Measurements from ENCODE around the gene TRIM37. TPM values are rescaled to one million over a fixed set of nuclear protein-coding genes. Genes with fewer than 3 reads are reported as not detected.

TRIM37 gene
- total RNA-seq, 1 experiment from 2014 or later, result 62.3 TPM

- TF ChIP-seq ATF6 (CRISPR knock-in tag; IDR thresholded peaks at IDR 0.05), result no peak
- TF ChIP-seq AR (CRISPR knock-in tag; IDR thresholded peaks at IDR 0.05), result no peak
- TF ChIP-seq NFATC4 (CRISPR knock-in tag; IDR thresholded peaks at IDR 0.05), result no peak
- TF ChIP-seq ZNF263 (CRISPR knock-in tag; IDR thresholded peaks at IDR 0.05; ENCODE audit: low read depth), result no peak
Observed at GRCh38 chr17:59111539-59111938, 4.9 kb upstream of the TRIM37 start (continued).

- CTCF ChIA-PET, result no interaction called here
- TF ChIP-seq USF2 (CRISPR knock-in tag; IDR thresholded peaks at IDR 0.05) (no peak), AFF4 (CRISPR knock-in tag; IDR thresholded peaks at IDR 0.05; ENCODE audit: borderline replicate concordance) (no peak), MYBL2 (CRISPR knock-in tag; IDR thresholded peaks at IDR 0.05) (no peak), NR3C1 (CRISPR knock-in tag; conservative IDR thresholded peaks at IDR 0.05; ENCODE audit: low read depth) (no peak), PRDM15 (CRISPR knock-in tag; IDR thresholded peaks at IDR 0.05) (no peak), ZNF121 (CRISPR knock-in tag; IDR thresholded peaks at IDR 0.05) (no peak), FOXJ3 (CRISPR knock-in tag; IDR thresholded peaks at IDR 0.05; ENCODE audit: borderline replicate concordance) (no peak), FOXP4 (CRISPR knock-in tag; IDR thresholded peaks at IDR 0.05) (no peak)
- DNase-seq (ENCODE audit: low spot score), result no peak
- H3K4me3 Mint-ChIP-seq, result no peak overlapping the region
- peaks cover 24% of the 10 kb centered on the region for H3K36me3 Mint-ChIP-seq
- POLR2A ChIA-PET, result no interaction called here
- H3K4me1 Mint-ChIP-seq, result peaks cover 5% of the 10 kb centered on the region
- no peak overlapping the region for H3K27ac Mint-ChIP-seq
- H3K9me3 Mint-ChIP-seq, result no peaks in the 10 kb centered on the region
- no peaks in the 10 kb centered on the region for H3K27me3 Mint-ChIP-seq (ENCODE audit: low read depth)
- ATAC-seq, result no peak
Observed at GRCh38 chr17:59110973-59111372, 4.3 kb upstream of the TRIM37 start.

Measured in WTC11 (cell line).